PC-9 (cell line): ENCODE measurements around the gene TBCE. TPM values are rescaled to one million over a fixed set of nuclear protein-coding genes. Genes with fewer than 3 reads are reported as not detected.

ENCODE experiments used
- BruUV-seq: library from RNA; stranded (reverse); fragments of 400-500 nt; replicated peaks from 2 replicates; lab custom pipeline; 2021; lab: Mats Ljungman, UMichigan
- CTCF ChIA-PET: fragments of 300-600 bp; sonication (Branson Sonifier 250); formaldehyde crosslinking; loops from one replicate; lab custom pipeline; 2022; ENCODE audit warnings: antibody characterized with exemption; lab: Charles Lee
- POLR2A ChIA-PET: fragments of 300-600 bp; sonication (Branson Sonifier 250); formaldehyde crosslinking; loops from one replicate; lab custom pipeline; 2022; ENCODE audit warnings: antibody characterized with exemption; ENCODE audit not compliant: unreplicated experiment; lab: Charles Lee
- DNase-seq, 2 experiments: peaks; one replicate each; pipeline versions ENCODE4 v3.0.0 to v3.0.0-alpha.2; 2015 to 2022; ENCODE audit warnings: mixed read lengths in 1 of 2
- H2AFZ ChIP-seq: fragments of 200-600 bp; sonication (generic); 2 replicates; pipeline ENCODE4 v1.8.1; 2017; ENCODE audit warnings: antibody characterized with exemption
- H3F3A ChIP-seq: fragments of 200-600 bp; sonication (generic); 2 replicates; pipeline ENCODE4 v1.8.1; 2017; ENCODE audit warnings: antibody characterized with exemption, mild to moderate bottlenecking, low read depth; ENCODE audit not compliant: insufficient read depth
- H3K27ac ChIP-seq: fragments of 200-600 bp; sonication (generic); 2 replicates; pipeline ENCODE4 v1.6.1; 2016; ENCODE audit warnings: mixed run types
- H3K27me3 ChIP-seq: fragments of 200-600 bp; sonication (generic); 2 replicates; pipeline ENCODE4 v1.6.1; 2016; ENCODE audit warnings: low read depth, mixed run types; ENCODE audit not compliant: insufficient read depth
- H3K36me3 ChIP-seq: fragments of 200-600 bp; sonication (generic); 2 replicates; pipeline ENCODE4 v1.6.1; 2016; ENCODE audit warnings: low read depth, mixed run types
- H3K4me1 ChIP-seq: fragments of 200-600 bp; sonication (generic); replicated peaks from 2 replicates; pipeline ENCODE4 v1.6.1; 2016; ENCODE audit warnings: mixed run types; ENCODE audit not compliant: insufficient read depth
- H3K4me2 ChIP-seq: fragments of 200-600 bp; sonication (generic); 2 replicates; pipeline ENCODE4 v1.6.1; 2017; ENCODE audit warnings: mixed run types
- H3K4me3 ChIP-seq: fragments of 200-600 bp; sonication (generic); 2 replicates; pipeline ENCODE4 v1.6.1; 2016; ENCODE audit warnings: mixed run types
- H3K79me2 ChIP-seq: fragments of 200-600 bp; sonication (generic); 2 replicates; pipeline ENCODE4 v1.6.1; 2017; ENCODE audit warnings: low read depth, mixed run types
- H3K9me2 ChIP-seq: fragments of 200-600 bp; sonication (generic); 2 replicates; pipeline ENCODE4 v1.8.1; 2017; ENCODE audit warnings: mild to moderate bottlenecking; ENCODE audit not compliant: insufficient read depth
- H3K9me3 ChIP-seq: fragments of 200-600 bp; sonication (generic); 2 replicates; pipeline ENCODE4 v1.8.1; 2016; ENCODE audit warnings: low read depth; ENCODE audit not compliant: insufficient read depth
- H4K20me1 ChIP-seq: fragments of 200-600 bp; sonication (generic); 2 replicates; pipeline ENCODE4 v1.8.1; 2017; ENCODE audit not compliant: insufficient read depth
- EZH2 ChIP-seq: fragments of 200-600 bp; sonication (generic); IDR thresholded peaks from 2 replicates; pipeline ENCODE4 v1.8.0; 2017; ENCODE audit warnings: antibody characterized with exemption, low read depth
- intact Hi-C: fragments of 100-400 bp; cut with micrococcal nuclease; formaldehyde crosslinking; loops from one replicate; pipeline ENCODE4 v1.10.0; 2022; ENCODE audit not compliant: unreplicated experiment
- total RNA-seq: library from RNA; stranded (reverse); gene quantifications from 2 replicates; pipeline ENCODE4 v1.2.3, GENCODE V29; 2021
- TF ChIP-seq, protein P1 (sequence below): fragments of 200-600 bp; sonication (generic); conservative IDR thresholded peaks from 2 replicates; pipeline ENCODE4 v1.6.1; 2017; ENCODE audit warnings: mixed run types, antibody characterized with exemption, mild to moderate bottlenecking, moderate library complexity

Gene TBCE
- total RNA-seq, 1 experiment from 2014 or later: 18.9 TPM

DNA sequence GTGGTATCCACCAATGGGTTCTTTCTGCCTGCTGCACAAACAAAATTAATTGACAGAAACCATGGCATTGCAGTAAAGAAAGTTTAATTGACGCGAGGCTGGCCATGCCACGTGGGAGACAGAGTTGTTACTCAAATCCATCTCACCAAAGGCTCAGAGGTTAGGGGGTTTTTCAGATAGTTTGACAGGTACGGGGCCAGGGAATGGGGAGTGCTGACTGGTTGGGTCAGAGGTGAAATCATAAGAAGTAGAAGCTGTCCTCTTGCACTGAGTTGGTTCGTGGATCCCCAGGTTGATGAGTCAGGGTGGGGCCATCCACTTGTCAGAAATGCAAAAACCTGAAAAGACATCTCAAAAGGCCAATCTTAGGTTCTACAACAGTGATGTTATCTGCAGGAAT lies 941 bp upstream of the TBCE start:
- Histone ChIP-seq H3K9me3 (no peaks in the 10 kb centered on the region), H4K20me1 (no peaks in the 10 kb centered on the region), H3K27ac (peak overlapping the region; percentile 84), H3K9me2 (no peaks in the 10 kb centered on the region), H3K79me2 (peaks cover 24% of the 10 kb centered on the region), H3F3A (peaks cover 26% of the 10 kb centered on the region), H3K4me3 (peak overlapping the region; percentile 82), H3K4me1 (peaks cover 22% of the 10 kb centered on the region), H3K4me2 (peak overlapping the region; percentile 80), H3K27me3 (no peaks in the 10 kb centered on the region), H2AFZ (peak overlapping the region; percentile 77), H3K36me3 (no peaks in the 10 kb centered on the region)
- CTCF ChIA-PET: no interaction called here
- BruUV-seq: no TSS peak
- intact Hi-C loops: loop anchor here (5.0 kb wide), 1 partner anchor 136 kb away; the partner anchor contains the start of gene B3GALNT2
- no peak for DNase-seq
- TF ChIP-seq, protein P1, sequence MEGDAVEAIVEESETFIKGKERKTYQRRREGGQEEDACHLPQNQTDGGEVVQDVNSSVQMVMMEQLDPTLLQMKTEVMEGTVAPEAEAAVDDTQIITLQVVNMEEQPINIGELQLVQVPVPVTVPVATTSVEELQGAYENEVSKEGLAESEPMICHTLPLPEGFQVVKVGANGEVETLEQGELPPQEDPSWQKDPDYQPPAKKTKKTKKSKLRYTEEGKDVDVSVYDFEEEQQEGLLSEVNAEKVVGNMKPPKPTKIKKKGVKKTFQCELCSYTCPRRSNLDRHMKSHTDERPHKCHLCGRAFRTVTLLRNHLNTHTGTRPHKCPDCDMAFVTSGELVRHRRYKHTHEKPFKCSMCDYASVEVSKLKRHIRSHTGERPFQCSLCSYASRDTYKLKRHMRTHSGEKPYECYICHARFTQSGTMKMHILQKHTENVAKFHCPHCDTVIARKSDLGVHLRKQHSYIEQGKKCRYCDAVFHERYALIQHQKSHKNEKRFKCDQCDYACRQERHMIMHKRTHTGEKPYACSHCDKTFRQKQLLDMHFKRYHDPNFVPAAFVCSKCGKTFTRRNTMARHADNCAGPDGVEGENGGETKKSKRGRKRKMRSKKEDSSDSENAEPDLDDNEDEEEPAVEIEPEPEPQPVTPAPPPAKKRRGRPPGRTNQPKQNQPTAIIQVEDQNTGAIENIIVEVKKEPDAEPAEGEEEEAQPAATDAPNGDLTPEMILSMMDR: no peak
- POLR2A ChIA-PET: no interaction called here

DNA sequence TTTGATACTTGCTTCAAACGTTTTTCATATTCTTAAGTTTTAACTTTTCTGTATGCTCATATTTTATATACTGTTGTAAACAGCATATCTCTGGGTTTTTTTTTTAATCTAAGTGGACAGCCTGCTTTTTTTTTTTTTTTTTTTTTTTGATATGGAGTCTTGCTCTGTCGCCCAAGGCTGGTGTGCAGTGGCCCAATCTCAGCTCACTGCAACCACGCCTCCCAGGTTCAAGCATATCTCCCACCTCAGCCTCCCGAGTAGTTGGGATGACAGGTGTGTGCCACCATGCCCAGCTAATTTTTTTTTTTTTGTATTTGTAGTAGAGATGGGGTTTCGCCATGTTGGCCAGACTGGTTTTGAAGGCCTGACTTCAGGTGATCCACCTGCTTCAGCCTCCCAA lies 1.2 kb downstream of the TBCE start:
- H4K20me1 ChIP-seq: no peaks in the 10 kb centered on the region
- peaks cover 34% of the 10 kb centered on the region for H3K79me2 ChIP-seq
- peak overlapping the region; percentile 82 for H3K4me3 ChIP-seq
- no peak for DNase-seq
- H3F3A ChIP-seq: peaks cover 26% of the 10 kb centered on the region
- H3K4me2 ChIP-seq: peak overlapping the region; percentile 80
- peak overlapping the region; percentile 84 for H3K27ac ChIP-seq
- intact Hi-C loops: loop anchor here (5.0 kb wide), 1 partner anchor 134 kb away; the partner anchor contains the start of gene B3GALNT2
- H3K36me3 ChIP-seq: no peaks in the 10 kb centered on the region
- CTCF ChIA-PET: interaction anchor here (0.6 kb wide), 2 partner anchors 122 to 884 kb away, joined by 5 to 10 read pairs; no protein-coding TSS in a partner anchor
- peak overlapping the region; percentile 88 for H2AFZ ChIP-seq
- peaks cover 22% of the 10 kb centered on the region for H3K4me1 ChIP-seq
- POLR2A ChIA-PET: no interaction called here
- H3K9me2 ChIP-seq: no peaks in the 10 kb centered on the region
- TF ChIP-seq EZH2: no peak
- TF ChIP-seq, protein P1: no peak
- no TSS peak for BruUV-seq
- no peaks in the 10 kb centered on the region for H3K27me3 ChIP-seq
- H3K9me3 ChIP-seq: no peaks in the 10 kb centered on the region

DNA sequence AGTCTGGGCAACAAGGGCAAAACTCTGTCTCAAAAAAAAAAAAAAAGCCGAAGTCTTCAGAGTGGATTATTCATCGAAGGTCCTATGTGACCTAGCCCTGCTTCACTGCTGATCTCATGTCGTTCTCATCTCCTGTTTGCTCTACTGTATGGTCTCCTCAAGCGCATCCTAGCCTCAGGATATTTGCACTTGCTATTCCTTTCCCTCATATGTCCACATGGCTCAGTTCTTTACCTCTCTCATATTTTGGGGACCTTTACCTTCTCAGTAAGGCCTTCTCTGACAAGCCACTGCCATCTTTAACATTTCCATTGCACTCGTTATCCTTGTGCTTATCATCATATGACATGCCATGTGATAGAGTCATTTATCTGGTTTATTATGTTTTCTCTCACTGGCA lies 2.6 kb downstream of the TBCE start:
- TF ChIP-seq EZH2: no peak
- TF ChIP-seq, protein P1: no peak
- ChIA-PET POLR2A (no interaction called here), CTCF (no interaction called here)
- Histone ChIP-seq H2AFZ (no peak overlapping the region), H3K27me3 (no peaks in the 10 kb centered on the region), H3F3A (peaks cover 26% of the 10 kb centered on the region), H3K4me1 (peaks cover 22% of the 10 kb centered on the region), H3K27ac (no peak overlapping the region), H3K9me3 (no peaks in the 10 kb centered on the region), H4K20me1 (no peaks in the 10 kb centered on the region), H3K9me2 (no peaks in the 10 kb centered on the region), H3K4me2 (no peak overlapping the region), H3K36me3 (no peaks in the 10 kb centered on the region), H3K4me3 (no peak overlapping the region), H3K79me2 (peaks cover 34% of the 10 kb centered on the region)
- BruUV-seq: no TSS peak
- intact Hi-C loops: loop anchor here (5.0 kb wide), 1 partner anchor 132 kb away; the partner anchor contains the start of gene B3GALNT2
- DNase-seq: no peak
